Caco-2 (cell line): Measurements from ENCODE around the gene SCARF2. TPM values are rescaled to one million over a fixed set of nuclear protein-coding genes. Genes with fewer than 3 reads are reported as not detected.

Experiments used
- BruUV-seq: library from RNA; stranded (reverse); fragments of 400-500 nt; replicated peaks from 2 replicates; lab custom pipeline; 2021; lab: Mats Ljungman, UMichigan
- CTCF ChIA-PET: fragments of 300-600 bp; sonication (Branson Sonifier 250); formaldehyde crosslinking; loops from one replicate; lab custom pipeline; 2022; ENCODE audit warnings: antibody characterized with exemption; lab: Charles Lee
- POLR2A ChIA-PET: fragments of 300-600 bp; sonication (Branson Sonifier 250); formaldehyde crosslinking; loops from one replicate; lab custom pipeline; 2022; ENCODE audit warnings: antibody characterized with exemption; lab: Charles Lee
- DNase-seq, 2 experiments: peaks; one replicate each; pipeline versions ENCODE4 v3.0.0 to v3.0.0-alpha.2; 2020 to 2022
- H3K27me3 ChIP-seq: replicated peaks from 2 replicates; pipeline ENCODE4 v1.6.0; 2011; ENCODE audit warnings: low read length; ENCODE audit not compliant: control insufficient read depth, insufficient read depth
- H3K36me3 ChIP-seq: 2 replicates; pipeline ENCODE4 v1.5.1; 2011; ENCODE audit warnings: low read length; ENCODE audit not compliant: control insufficient read depth, insufficient read depth
- H3K4me1 ChIP-seq: fragments of 250-450 bp; sonication (Bioruptor Pico); 2 replicates; pipeline ENCODE4 v1.5.1; 2020; ENCODE audit warnings: mild to moderate bottlenecking
- H3K4me3 ChIP-seq: 2 replicates; pipeline ENCODE4 v1.5.1; 2011; ENCODE audit warnings: low read depth, mild to moderate bottlenecking, control low read depth, low read length
- H3K9me3 ChIP-seq: fragments of 250-450 bp; sonication (Bioruptor Pico); 2 replicates; pipeline ENCODE4 v1.5.1; 2020; ENCODE audit warnings: mild to moderate bottlenecking, moderate library complexity
- H3K27ac Mint-ChIP-seq: one replicate; pipeline ENCODE4 v1.8.0; 2022; ENCODE audit warnings: mixed read lengths; ENCODE audit not compliant: unreplicated experiment
- H3K27me3 Mint-ChIP-seq: one replicate; pipeline ENCODE4 v1.8.0; 2022; ENCODE audit warnings: mixed read lengths; ENCODE audit not compliant: insufficient read depth, unreplicated experiment
- H3K36me3 Mint-ChIP-seq: one replicate; pipeline ENCODE4 v1.8.0; 2022; ENCODE audit warnings: mild to moderate bottlenecking, mixed read lengths; ENCODE audit not compliant: insufficient read depth, unreplicated experiment
- H3K4me1 Mint-ChIP-seq: one replicate; pipeline ENCODE4 v1.8.0; 2022; ENCODE audit warnings: low read depth, mixed read lengths; ENCODE audit not compliant: unreplicated experiment
- H3K4me3 Mint-ChIP-seq: one replicate; pipeline ENCODE4 v1.8.0; 2022; ENCODE audit warnings: mild to moderate bottlenecking, moderate library complexity, mixed read lengths; ENCODE audit not compliant: unreplicated experiment
- H3K9me3 Mint-ChIP-seq: one replicate; pipeline ENCODE4 v1.8.0; 2022; ENCODE audit warnings: mixed read lengths; ENCODE audit not compliant: unreplicated experiment
- intact Hi-C: fragments of 100-400 bp; cut with micrococcal nuclease; formaldehyde crosslinking; loops from one replicate; pipeline ENCODE4 v1.10.0; 2022; ENCODE audit not compliant: unreplicated experiment
- total RNA-seq: library from RNA; stranded (reverse); gene quantifications from 2 replicates; pipeline ENCODE4 v1.2.3, GENCODE V29; 2022
- TF ChIP-seq, protein P1 (sequence below), 2 experiments: fragments of 200-600 bp in 1 of 2; IDR thresholded peaks; 1 replicate in 1 of 2; 2 replicates in 1 of 2; pipeline versions ENCODE4 v1.5.1 to v1.8.0; 2011 to 2022; ENCODE audit warnings: antibody characterized with exemption in 1 of 2, control low read depth in 1 of 2, inconsistent platforms in 1 of 2, low read depth in 1 of 2, low read length in 1 of 2, mild to moderate bottlenecking in 1 of 2, moderate library complexity in 1 of 2; ENCODE audit not compliant: insufficient read depth in 1 of 2, severe bottlenecking in 1 of 2, unreplicated experiment in 1 of 2

The SCARF2 gene
- total RNA-seq, 1 experiment from 2014 or later, result 0.73 TPM

GRCh38 chr22:20464912-20465758 lies 27.5 kb upstream of the SCARF2 start:
- no peaks in the 10 kb centered on the region for H3K4me1 Mint-ChIP-seq
- H3K27me3 Mint-ChIP-seq, result no peaks in the 10 kb centered on the region
- no peak overlapping the region for H3K27ac Mint-ChIP-seq
- Histone ChIP-seq H3K9me3 (no peaks in the 10 kb centered on the region), H3K36me3 (no peaks in the 10 kb centered on the region), H3K27me3 (no peaks in the 10 kb centered on the region), H3K4me1 (no peaks in the 10 kb centered on the region), H3K4me3 (no peak overlapping the region)
- ChIA-PET CTCF (no interaction called here), POLR2A (no interaction called here)
- no peaks in the 10 kb centered on the region for H3K36me3 Mint-ChIP-seq
- H3K4me3 Mint-ChIP-seq, result no peak overlapping the region
- TF ChIP-seq, protein P1, sequence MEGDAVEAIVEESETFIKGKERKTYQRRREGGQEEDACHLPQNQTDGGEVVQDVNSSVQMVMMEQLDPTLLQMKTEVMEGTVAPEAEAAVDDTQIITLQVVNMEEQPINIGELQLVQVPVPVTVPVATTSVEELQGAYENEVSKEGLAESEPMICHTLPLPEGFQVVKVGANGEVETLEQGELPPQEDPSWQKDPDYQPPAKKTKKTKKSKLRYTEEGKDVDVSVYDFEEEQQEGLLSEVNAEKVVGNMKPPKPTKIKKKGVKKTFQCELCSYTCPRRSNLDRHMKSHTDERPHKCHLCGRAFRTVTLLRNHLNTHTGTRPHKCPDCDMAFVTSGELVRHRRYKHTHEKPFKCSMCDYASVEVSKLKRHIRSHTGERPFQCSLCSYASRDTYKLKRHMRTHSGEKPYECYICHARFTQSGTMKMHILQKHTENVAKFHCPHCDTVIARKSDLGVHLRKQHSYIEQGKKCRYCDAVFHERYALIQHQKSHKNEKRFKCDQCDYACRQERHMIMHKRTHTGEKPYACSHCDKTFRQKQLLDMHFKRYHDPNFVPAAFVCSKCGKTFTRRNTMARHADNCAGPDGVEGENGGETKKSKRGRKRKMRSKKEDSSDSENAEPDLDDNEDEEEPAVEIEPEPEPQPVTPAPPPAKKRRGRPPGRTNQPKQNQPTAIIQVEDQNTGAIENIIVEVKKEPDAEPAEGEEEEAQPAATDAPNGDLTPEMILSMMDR (IDR thresholded peaks at IDR 0.05; ENCODE audit: insufficient read depth in 1 of 2, low read depth in 1 of 2, low read length in 1 of 2, severe bottlenecking in 1 of 2, unreplicated experiment in 1 of 2), result no peak
- intact Hi-C loops, result no loop called here
- no peak for DNase-seq
- no peaks in the 10 kb centered on the region for H3K9me3 Mint-ChIP-seq
- no TSS peak for BruUV-seq

GRCh38 chr22:20464096-20464614 lies 26.5 kb upstream of the SCARF2 start:
- no peaks in the 10 kb centered on the region for H3K36me3 ChIP-seq
- no peaks in the 10 kb centered on the region for H3K4me1 ChIP-seq
- no peaks in the 10 kb centered on the region for H3K9me3 ChIP-seq
- H3K4me3 Mint-ChIP-seq, result no peak overlapping the region
- TF ChIP-seq, protein P1 (IDR thresholded peaks at IDR 0.05; ENCODE audit: insufficient read depth in 1 of 2, low read depth in 1 of 2, low read length in 1 of 2, severe bottlenecking in 1 of 2, unreplicated experiment in 1 of 2), result no peak
- intact Hi-C loops, result no loop called here
- no peak overlapping the region for H3K4me3 ChIP-seq
- no peaks in the 10 kb centered on the region for H3K4me1 Mint-ChIP-seq
- ChIA-PET POLR2A (no interaction called here), CTCF (no interaction called here)
- no peak overlapping the region for H3K27ac Mint-ChIP-seq
- DNase-seq, result no peak
- BruUV-seq, result no TSS peak
- no peaks in the 10 kb centered on the region for H3K9me3 Mint-ChIP-seq
- H3K27me3 Mint-ChIP-seq, result no peaks in the 10 kb centered on the region
- H3K36me3 Mint-ChIP-seq, result no peaks in the 10 kb centered on the region
- H3K27me3 ChIP-seq, result no peaks in the 10 kb centered on the region

DNA sequence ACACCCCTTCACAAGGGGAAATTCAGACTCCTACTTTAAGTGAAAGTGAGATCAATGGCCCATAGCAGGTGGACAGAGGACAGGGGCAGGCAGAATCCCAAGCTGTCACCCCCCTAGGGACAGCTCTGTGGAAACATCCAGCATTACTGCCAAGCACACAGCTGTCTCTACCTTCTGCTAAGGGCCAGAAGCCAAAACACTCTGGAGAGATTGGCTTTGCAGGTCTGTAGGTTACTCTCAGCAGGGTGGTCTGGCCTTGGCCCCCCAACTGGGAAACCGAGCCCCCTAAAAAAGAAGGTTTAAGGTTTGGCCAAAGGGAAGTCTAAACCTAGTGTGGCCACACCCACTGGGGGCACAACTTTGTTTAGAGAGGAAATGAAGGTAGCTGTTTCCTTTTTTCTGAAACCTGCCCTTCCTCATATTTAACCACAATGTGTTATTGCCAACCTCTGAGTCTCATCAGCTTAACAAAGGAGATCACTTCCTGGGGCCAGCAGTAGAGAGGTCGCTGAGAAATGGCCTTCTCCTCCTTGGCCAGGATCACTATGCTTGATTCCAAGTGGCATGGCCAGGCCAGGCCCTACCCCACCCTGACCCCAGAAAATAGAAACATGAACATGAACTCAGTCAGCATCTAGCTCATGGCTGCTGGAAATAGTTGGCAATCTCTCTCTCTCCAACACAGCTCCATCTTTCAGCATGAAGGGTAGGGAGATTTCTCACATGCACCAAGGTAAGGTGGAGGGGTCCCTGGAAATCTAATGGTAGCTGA lies 25.9 kb upstream of the SCARF2 start:
- POLR2A ChIA-PET, result no interaction called here
- TF ChIP-seq, protein P1 (IDR thresholded peaks at IDR 0.05; ENCODE audit: insufficient read depth in 1 of 2, low read depth in 1 of 2, low read length in 1 of 2, severe bottlenecking in 1 of 2, unreplicated experiment in 1 of 2), result no peak

More for the DNA sequence above, 25.9 kb upstream of the SCARF2 start:
- no peaks in the 10 kb centered on the region for H3K4me1 ChIP-seq
- H3K9me3 ChIP-seq, result no peaks in the 10 kb centered on the region
- Mint-ChIP-seq H3K27ac (no peak overlapping the region), H3K4me3 (no peak overlapping the region), H3K27me3 (no peaks in the 10 kb centered on the region), H3K9me3 (no peaks in the 10 kb centered on the region), H3K36me3 (no peaks in the 10 kb centered on the region), H3K4me1 (no peaks in the 10 kb centered on the region)
- no peak for DNase-seq
- H3K36me3 ChIP-seq, result no peaks in the 10 kb centered on the region
- no peaks in the 10 kb centered on the region for H3K27me3 ChIP-seq
- intact Hi-C loops, result no loop called here
- CTCF ChIA-PET, result no interaction called here
- no peak overlapping the region for H3K4me3 ChIP-seq
- no TSS peak for BruUV-seq
